HG02885 (cell line): ENCODE measurements around the gene SEC61A1.

ENCODE experiments used
- ATAC-seq: cut with Tn5 transposase; IDR thresholded peaks from one replicate; pipeline ENCODE4 v1.9.1; 2021; ENCODE audit warnings: mild to moderate bottlenecking; ENCODE audit not compliant: unreplicated experiment, poor library complexity

Gene SEC61A1

DNA sequence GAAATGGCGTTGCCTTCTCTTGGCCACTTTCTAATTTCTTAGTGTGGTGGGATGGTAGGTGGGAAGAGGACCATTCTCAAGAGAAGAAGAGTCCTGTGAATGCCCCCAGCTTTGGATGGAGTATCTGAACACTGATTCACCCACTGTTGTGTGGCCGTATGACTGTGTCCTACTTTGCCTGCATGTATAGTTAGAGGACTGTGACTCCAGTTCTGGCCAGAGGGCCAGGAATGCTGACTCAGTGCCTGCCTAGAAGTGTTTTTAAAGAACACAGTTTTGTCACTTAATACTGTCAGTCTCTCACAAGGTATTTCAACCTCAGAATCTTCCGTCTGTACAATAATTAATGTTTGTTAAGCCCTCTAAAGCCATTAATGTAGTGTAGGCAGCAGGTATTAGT, 2.1 kb downstream of the SEC61A1 start:
- ATAC-seq = no peak

DNA sequence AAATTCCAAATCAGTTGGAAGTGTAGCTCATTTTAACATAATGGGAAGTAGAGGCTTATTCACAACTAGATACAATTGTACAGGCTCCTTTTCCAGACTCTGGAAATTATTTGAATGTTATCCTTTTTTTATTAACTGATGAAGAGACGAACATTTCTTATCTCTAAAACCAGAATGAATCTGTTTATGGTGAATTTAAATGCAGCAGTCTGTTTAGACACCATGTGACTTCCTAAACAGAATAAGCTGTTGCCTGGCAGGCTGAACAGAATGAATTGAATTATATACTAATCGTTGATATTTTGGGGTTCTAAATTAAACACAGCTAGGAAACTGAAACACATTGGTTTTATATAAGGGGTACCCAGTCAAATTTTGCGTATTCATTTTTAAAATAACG, 4.0 kb downstream of the SEC61A1 start:
- ATAC-seq = no peak

DNA sequence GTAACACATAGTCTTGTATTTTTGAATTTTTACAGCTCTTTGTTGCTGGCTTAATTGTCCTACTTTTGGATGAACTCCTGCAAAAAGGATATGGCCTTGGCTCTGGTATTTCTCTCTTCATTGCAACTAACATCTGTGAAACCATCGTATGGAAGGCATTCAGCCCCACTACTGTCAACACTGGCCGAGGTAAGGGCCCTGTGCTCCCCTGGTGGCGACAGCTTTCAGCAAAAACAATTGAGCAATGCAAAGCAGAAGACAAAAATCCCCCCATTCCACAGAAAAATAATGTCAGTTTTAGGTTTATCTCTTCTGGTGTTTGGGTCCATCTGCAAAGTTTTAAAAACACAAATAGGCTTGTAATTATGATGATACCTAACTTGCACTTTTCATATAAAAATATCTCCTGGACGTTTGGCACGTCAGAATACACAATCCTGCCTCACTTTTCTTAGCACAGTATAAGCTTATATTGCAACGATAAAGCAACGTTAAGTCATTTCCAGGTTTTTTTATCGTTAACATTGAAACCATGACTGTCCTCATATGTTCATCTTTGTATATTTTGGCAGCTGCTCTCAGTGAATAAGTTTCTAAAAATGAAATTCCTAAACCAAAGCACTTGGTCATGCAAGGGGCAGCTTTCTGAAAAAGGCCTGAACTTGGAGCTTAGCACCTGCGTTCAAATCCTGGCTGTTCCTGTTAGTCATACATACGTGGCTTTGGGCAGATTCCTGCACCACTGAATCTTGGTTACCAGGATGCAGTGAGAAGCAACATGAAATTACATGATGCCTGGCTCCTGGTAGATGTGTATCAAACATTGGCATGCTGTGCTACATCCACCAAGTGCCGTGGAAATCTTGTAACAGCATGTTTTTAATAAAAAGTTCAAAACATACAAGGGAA, 8.5 kb downstream of the SEC61A1 start:
- no peak for ATAC-seq

DNA sequence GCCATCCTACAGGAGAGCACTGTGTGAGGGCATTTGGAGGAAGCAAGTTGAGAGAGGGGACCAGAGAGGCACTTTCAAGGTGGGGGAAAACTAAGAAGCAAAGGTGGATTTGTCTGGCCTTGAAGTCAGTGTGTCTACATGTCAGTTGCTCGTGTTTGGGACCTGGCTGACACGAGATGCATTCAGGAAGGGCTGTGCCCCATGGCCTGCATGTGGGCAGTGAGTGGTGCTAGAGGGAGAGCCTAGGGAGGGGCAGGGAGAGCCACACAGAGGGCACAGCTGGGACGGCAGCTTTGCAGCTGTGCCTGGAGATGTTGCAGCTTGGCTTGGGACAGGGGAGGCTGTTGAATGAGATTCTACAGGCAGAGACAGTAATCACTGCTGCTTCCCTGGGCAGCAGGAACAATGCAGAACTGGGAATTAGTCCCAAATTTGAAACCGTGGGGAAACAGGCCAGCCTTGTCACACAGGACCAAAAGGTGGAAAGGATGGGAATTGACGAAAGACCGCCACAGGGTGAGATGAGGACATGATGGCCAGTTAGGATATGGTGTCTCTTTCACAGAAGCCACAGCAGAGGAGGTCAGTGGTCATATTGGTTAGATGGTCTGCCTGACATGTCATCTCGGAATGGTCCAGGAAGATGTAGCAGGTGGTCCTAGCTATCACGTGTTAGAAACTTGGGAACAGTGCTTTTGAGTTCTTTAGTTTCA, 10.0 kb downstream of the SEC61A1 start:
- ATAC-seq = no peak

DNA sequence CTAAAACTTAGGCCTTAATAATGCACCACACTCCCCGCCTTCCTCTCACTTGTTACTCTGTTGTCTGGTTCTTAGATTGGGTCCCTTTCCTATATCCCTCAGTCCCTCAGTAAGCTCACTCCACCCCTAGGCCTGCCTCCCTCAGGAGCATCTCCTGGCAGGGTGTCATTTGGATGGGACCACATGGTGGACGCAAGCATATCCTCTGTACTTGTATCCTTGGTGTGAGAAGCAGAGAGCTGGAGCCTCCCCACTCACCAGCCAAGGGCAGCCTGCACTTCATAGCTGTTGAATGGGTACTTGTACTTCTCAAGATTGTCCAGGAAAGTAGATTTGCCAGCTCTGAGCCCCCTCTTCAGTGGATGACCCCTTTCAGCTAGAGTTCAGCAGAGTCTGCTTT, 11.6 kb downstream of the SEC61A1 start:
- no peak for ATAC-seq

DNA sequence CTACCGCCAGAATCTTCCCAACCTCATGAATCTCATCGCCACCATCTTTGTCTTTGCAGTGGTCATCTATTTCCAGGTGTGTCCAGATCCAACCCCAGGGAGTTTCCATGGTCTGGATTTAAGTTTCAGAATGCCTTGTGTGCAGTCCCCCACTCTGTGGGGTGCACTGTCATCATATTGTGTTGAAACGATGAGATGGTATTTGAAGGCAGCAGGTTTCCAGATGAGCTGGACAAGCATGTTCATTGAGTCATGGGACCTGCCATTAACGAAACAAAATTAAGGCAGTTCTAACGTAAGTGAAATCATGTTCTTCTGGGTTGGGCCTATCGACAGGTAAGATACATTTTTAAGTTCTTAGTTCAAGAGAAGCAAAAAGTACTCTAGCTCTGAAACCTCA, 12.7 kb downstream of the SEC61A1 start:
- no peak for ATAC-seq

DNA sequence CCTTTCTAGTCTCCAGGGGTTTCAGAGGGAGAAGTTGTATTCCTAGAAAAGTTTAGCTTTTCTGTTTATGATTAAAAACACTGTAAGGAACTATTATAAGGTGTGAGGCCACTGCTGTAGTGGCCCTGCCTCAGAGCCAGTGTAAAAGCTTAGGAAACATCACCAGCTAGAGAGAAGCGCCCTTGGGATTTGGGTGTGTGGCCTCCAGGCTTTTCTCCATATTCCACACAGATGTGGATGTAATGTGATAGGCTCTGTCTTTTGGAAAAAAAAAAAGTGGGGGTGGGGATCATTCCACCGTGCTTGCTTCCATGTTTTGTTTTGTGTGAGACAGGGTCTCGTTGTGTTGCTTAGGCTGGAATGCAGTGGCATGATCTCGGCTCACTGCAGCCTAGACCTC, 13.9 kb downstream of the SEC61A1 start:
- no peak for ATAC-seq

DNA sequence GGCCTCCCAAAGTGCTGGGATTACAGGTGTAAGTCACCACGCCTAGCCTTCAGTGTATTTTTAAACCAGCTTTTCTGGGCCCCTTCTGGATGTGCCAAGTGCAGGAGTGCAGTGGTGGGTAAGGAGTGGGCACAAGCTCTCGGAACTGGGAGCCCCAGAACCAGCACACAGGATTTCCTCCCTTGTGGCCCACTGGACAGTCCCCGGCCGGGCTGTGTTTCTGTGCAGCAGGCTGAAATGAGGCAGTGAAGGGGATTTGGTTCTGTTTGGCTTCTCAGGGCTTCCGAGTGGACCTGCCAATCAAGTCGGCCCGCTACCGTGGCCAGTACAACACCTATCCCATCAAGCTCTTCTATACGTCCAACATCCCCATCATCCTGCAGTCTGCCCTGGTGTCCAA, 14.4 kb downstream of the SEC61A1 start:
- ATAC-seq = no peak

DNA sequence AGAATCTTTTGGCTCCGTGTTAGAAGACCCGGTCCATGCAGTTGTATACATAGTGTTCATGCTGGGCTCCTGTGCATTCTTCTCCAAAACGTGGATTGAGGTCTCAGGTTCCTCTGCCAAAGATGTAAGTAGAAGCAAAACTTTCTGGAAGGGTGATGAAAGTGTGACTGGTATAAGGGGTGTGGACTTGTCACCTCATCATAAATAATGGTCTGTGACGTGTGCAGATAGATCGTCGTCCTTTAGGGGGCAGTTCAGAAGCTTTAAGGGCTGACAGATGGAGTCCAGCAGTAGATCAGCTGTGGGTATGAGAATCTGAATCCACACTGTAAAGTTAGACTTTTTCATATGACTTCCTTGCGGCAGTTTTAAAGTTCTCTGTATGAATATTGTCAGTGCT, 15.3 kb downstream of the SEC61A1 start:
- no peak for ATAC-seq

DNA sequence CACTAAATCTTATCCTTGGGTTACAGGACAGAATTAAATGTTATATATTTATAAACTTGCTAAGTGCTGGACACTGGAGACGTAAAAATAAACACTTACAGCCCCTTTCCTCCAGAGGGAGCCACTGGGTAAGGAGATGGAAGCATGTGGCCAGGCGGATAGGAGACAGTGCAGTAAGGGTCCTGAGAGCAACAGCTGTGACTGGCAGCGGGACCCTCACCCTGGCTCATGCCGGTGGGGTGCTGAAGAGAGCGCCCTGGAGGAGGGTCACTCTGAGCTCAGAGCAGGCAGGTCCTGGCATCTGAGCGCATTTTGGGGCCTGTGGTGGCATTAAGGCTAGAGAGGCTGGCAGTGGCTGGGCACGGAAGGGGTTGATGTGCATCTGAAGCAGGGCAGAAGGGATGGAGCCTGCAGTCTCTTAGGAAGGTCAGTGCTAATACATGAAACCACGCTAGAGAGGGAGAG, 16.0 kb downstream of the SEC61A1 start:
- no peak for ATAC-seq

DNA sequence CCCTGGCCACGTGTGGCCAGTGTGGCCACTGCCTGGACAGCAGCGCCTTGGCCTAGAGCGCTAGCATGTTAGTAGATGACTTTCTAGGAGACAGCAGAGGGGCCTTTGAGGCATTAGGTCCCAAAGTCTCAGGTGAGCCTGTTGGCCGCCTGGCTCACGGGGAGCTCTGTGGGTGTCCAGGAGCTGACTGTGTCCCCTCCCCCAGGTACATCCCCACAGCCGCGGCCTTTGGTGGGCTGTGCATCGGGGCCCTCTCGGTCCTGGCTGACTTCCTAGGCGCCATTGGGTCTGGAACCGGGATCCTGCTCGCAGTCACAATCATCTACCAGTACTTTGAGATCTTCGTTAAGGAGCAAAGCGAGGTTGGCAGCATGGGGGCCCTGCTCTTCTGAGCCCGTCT, 17.0 kb downstream of the SEC61A1 start:
- ATAC-seq = no peak

DNA sequence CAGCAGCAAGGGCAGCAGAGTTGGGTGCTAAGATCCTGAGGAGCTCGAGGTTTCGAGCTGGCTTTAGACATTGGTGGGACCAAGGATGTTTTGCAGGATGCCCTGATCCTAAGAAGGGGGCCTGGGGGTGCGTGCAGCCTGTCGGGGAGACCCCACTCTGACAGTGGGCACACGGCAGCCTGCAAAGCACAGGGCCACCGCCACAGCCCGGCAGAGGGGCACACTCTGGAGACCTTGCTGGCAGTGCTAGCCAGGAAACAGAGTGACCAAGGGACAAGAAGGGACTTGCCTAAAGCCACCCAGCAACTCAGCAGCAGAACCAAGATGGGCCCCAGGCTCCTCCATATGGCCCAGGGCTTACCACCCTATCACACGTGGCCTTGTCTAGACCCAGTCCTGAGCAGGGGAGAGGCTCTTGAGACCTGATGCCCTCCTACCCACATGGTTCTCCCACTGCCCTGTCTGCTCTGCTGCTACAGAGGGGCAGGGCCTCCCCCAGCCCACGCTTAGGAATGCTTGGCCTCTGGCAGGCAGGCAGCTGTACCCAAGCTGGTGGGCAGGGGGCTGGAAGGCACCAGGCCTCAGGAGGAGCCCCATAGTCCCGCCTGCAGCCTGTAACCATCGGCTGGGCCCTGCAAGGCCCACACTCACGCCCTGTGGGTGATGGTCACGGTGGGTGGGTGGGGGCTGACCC, 18.8 kb downstream of the SEC61A1 start:
- no peak for ATAC-seq

DNA sequence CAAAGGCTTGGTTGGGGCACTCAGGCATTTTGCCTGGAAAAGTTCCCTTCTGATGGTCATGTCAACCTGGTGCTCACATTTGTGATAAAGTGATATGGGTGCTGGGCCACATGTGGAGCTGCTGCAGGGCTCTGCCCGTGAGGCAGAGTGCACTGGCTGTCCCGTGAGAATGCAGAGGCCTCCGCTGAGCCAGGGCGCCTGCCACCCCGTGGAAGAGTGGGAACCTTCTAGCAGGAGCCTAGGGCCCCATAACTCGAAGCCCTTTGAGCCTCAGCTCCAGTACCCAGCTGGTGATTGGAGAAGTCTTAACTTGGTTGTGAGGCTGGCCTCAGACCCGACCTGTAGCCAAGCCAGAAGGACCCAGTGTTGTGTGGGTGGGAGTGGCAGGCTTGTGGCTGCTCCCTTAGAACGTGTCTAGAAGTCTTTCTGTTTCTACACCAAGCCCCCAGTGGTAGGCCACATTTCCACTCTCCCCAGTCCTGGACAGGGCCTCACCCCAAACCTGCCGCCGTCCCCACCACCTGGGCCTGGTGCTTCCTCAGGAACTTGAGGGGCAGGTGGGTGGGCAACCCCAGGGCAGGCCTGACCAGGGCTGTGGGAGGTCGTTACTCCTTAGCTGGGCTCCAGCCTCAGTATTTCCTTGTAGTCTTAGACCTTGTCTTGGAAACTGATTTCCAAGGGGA, 19.7 kb downstream of the SEC61A1 start:
- no peak for ATAC-seq

DNA sequence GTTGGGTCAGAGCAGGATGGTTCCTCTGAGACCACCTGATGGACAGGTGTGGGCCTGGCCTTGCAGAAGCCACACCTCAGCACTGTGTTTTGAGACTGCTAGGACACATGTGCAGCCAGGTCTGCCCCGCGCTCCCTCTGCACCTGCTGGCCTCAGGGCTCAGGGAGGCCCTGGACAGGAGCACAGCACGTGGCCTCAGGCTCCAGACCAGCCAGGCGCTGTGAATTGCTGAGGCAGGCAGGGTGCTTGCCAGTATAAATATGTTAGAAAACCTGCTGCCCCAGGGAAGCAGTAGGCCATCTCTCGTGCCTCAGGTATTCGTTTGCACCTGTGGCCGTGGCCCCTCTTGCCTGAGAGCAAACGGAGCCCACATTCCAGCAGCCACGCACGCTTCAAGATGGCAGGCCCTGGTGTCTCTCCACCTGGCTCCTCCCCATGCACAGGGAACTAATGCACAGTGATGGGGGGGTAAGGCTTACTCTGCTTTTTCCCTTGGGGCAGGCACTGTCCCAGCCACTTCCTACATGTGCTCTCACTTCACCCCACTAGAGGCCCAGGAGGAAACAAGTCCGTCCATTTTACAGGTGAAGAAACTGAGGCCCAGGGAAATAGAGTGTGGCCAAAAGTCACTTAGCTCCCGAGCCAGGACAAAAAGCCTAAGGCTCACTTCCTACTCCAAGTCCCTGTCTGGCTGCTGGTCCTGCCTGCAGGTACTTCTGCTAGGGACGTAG, 20.4 kb downstream of the SEC61A1 start:
- ATAC-seq = no peak

DNA sequence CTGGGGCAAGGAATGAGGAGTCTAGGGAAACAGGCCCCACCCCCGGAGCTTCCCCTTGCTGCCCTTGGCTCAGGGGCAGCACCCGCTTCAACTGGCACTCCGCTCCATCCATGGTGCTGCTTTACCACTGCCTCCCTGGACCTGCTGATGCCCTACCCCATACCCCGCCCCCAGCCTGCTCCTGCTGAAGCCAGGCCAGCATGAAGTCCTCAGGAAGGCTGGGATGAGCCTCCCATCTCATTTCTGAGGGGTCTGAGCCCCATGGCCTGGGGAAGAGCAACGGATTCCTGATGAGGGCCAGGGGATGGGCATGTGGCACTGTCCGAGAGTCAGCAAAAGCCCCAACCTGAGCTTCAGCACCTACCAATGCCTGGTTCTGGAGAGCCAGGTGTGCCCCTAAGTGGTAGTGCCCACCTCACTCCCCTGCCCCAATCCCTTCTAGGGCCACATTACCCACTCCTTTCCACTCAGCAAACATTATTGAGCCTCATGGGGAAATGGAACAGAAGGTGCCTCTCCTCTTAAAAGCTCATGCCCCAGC, 21.0 kb downstream of the SEC61A1 start:
- ATAC-seq = no peak

DNA sequence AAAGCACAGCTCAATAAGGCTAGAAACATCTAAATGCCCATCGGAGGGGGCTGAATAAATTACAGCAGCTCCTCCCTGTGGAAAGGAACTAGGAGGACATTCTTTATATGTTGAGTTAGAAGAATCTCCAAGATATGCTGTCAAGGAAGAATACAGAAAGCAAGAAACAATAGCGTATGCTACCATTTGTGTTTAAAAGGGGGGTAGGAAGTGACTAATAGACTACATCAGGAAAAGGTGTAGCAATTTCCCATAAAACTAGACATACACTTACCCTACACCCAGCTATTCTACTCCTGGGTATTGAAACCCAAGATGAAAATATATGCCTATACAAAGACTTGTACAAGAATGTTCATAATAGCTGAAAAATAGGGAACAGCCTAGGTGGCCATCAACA, 21.6 kb downstream of the SEC61A1 start:
- no peak for ATAC-seq

DNA sequence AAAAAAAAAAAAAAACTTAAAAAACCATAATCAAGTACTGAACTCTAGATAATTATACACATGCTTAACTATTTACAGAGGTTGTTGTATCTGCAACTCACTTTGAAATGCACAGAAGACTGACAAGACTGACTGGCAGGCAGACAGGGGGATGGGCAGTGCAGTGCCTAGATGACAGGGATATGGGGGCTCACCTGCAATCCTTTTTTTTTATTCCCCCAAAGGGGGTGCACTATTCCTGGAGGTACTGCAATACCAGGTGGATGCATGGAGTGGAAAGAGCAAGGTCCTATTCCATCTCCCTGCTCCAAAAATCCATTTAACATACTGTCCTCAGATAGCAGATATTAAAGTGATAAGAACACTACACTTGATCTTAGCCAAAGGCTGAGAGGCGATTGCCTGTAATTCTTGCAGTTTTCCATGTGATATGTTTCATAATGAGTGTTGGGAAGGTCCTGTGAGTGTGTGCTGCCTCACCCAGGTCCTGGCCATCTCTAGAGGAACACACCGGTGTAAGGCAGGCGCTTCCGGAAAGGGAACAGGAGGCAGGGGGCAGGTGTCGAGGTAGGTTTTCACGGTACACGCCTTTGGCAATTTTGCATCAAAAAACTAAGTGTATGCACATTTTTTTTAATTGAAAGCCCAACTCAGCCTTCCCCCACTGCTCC, 22.7 kb downstream of the SEC61A1 start:
- no peak for ATAC-seq

DNA sequence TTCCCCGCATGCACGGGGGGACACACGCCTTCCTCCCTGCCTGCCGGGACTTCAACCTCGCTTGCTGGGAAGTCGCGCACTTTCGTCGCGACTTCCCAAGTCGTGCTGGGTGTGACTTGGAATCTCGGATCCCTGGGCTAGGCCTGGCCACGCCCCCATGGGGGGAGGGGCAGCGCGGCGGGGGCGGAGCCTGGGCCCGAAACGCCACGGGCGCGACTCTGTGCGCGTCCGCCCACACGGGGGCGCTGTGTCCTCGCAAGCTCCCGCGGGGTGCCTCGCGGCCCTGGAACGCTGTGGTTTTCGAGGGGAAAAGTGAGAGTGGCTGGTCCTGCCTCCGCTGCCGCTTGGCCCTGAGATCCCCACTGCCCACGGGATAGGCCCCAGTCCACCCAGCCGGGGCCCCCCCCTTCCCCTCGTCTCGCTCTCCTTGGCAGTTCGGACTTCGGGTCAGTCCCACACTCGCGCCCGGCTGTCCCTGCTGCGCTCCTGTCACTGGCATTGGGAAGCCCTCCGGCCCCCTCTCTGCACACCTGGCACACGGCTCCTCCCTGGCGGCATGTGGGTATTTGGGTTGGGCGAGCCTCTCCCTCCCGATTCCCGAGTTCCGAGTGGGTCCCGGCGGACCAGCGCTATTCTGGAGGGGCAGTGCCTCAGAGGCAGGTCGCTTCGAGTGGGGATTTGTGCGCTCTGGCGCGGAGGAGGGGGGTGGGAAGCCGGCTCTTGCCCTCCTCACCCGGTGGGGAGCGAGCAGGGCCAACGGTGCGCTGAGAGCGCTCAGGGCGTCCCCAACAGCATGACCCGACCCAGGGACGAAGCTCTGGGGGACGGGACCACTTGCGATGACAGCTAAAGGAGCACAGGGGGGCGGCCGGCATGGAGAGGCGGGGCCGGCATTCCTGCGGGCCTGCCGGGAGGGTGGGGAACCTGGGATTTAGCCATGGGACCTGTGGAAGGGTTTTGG, 23.6 kb downstream of the SEC61A1 start:
- peak; percentile 64 for ATAC-seq
